IMR-90 (cell line): ENCODE results near the gene FCMR. TPM values are rescaled to one million over a fixed set of nuclear protein-coding genes. Genes with fewer than 3 reads are reported as not detected.

ENCODE experiments used
- ATAC-seq: fragments of 200-7000 bp; cut with Tn5 transposase; 2 replicates; pipeline ENCODE4 v1.9.1; 2020; ENCODE audit warnings: low read depth, mild to moderate bottlenecking, moderate library complexity
- BruUV-seq: library from RNA; stranded (reverse); fragments of 400-500 nt; replicated peaks from 2 replicates; lab custom pipeline; 2021; lab: Mats Ljungman, UMichigan
- CTCF ChIA-PET: fragments of 300-600 bp; formaldehyde crosslinking; extraction: SDS; loops from one replicate; lab custom pipeline; 2021; ENCODE audit warnings: antibody characterized with exemption; lab: Yijun Ruan, JAX
- POLR2A ChIA-PET: fragments of 300-600 bp; sonication (Branson Sonifier 250); formaldehyde crosslinking; loops from one replicate; lab custom pipeline; 2022; ENCODE audit warnings: antibody characterized with exemption; ENCODE audit not compliant: unreplicated experiment; lab: Charles Lee
- DNase-seq: peaks from one replicate; pipeline ENCODE4 v3.0.0; 2013
- H2AFZ ChIP-seq: replicated peaks from 2 replicates; pipeline ENCODE3; 2013; ENCODE audit warnings: low read length, mild to moderate bottlenecking; ENCODE audit not compliant: poor library complexity
- H2AK5ac ChIP-seq: 2 replicates; pipeline ENCODE4 v1.6.1; 2013; ENCODE audit warnings: low read depth, low read length, inconsistent platforms
- H2AK9ac ChIP-seq: replicated peaks from 2 replicates; pipeline ENCODE3; 2013; ENCODE audit warnings: mild to moderate bottlenecking, low read depth, low read length, moderate library complexity; ENCODE audit not compliant: poor library complexity
- H2BK120ac ChIP-seq: 2 replicates; pipeline ENCODE4 v1.6.1; 2013; ENCODE audit warnings: low read depth, low read length, inconsistent platforms
- H2BK15ac ChIP-seq: 3 replicates; pipeline ENCODE4 v1.6.1; 2013; ENCODE audit warnings: low read depth, low read length, inconsistent platforms
- H2BK20ac ChIP-seq: 2 replicates; pipeline ENCODE4 v1.6.1; 2013; ENCODE audit warnings: low read depth, mild to moderate bottlenecking, inconsistent platforms, low read length, moderate library complexity
- H2BK5ac ChIP-seq: 2 replicates; pipeline ENCODE4 v1.6.1; 2013; ENCODE audit warnings: mild to moderate bottlenecking, low read depth, low read length, inconsistent platforms; ENCODE audit not compliant: poor library complexity, severe bottlenecking
- H3K14ac ChIP-seq: replicated peaks from 2 replicates; pipeline ENCODE4 v1.6.1; 2013; ENCODE audit warnings: low read depth, low read length, inconsistent platforms
- H3K18ac ChIP-seq: 2 replicates; pipeline ENCODE4 v1.6.1; 2013; ENCODE audit warnings: low read depth, low read length, control low read depth
- H3K23ac ChIP-seq: 2 replicates; pipeline ENCODE4 v1.6.1; 2013; ENCODE audit warnings: low read depth, low read length, inconsistent platforms
- H3K27ac ChIP-seq: 2 replicates; pipeline ENCODE4 v1.5.1; 2013; ENCODE audit warnings: mild to moderate bottlenecking, control low read depth, low read length; ENCODE audit not compliant: insufficient read depth
- H3K27me3 ChIP-seq: 2 replicates; pipeline ENCODE4 v1.6.1; 2013; ENCODE audit warnings: low read length; ENCODE audit not compliant: control insufficient read depth, insufficient read depth
- H3K36me3 ChIP-seq: 2 replicates; pipeline ENCODE4 v1.6.1; 2013; ENCODE audit warnings: low read length, mixed read lengths; ENCODE audit not compliant: control insufficient read depth, insufficient read depth
- H3K4ac ChIP-seq: 2 replicates; pipeline ENCODE4 v1.6.1; 2013; ENCODE audit warnings: low read depth, low read length, inconsistent platforms
- H3K4me1 ChIP-seq: 2 replicates; pipeline ENCODE4 v1.6.1; 2013; ENCODE audit warnings: low read length, mixed read lengths; ENCODE audit not compliant: control insufficient read depth, insufficient read depth
- H3K4me2 ChIP-seq: 2 replicates; pipeline ENCODE4 v1.6.1; 2013; ENCODE audit warnings: low read depth, mild to moderate bottlenecking, control low read depth, low read length, moderate library complexity
- H3K4me3 ChIP-seq: 2 replicates; pipeline ENCODE4 v1.5.1; 2013; ENCODE audit warnings: low read depth, mild to moderate bottlenecking, control low read depth, low read length, moderate library complexity; ENCODE audit not compliant: insufficient read depth
- H3K56ac ChIP-seq: 2 replicates; pipeline ENCODE4 v1.6.1; 2013; ENCODE audit warnings: low read length, inconsistent platforms; ENCODE audit not compliant: insufficient read depth; ENCODE audit errors: extremely low read depth
- H3K79me1 ChIP-seq, 2 experiments: 2 replicates each; pipeline ENCODE4 v1.6.1; 2013; ENCODE audit warnings: low read length in 2 of 2, inconsistent platforms in 1 of 2, low read depth in 1 of 2
- H3K9ac ChIP-seq: 2 replicates; pipeline ENCODE4 v1.6.1; 2013; ENCODE audit warnings: low read depth, low read length, control low read depth
- H3K9me1 ChIP-seq: 2 replicates; pipeline ENCODE4 v1.6.1; 2013; ENCODE audit warnings: low read length, inconsistent platforms; ENCODE audit not compliant: insufficient read depth
- H3K9me3 ChIP-seq: 2 replicates; pipeline ENCODE4 v1.6.1; 2013; ENCODE audit warnings: low read length; ENCODE audit not compliant: control insufficient read depth, insufficient read depth
- H4K20me1 ChIP-seq: 2 replicates; pipeline ENCODE4 v1.6.1; 2013; ENCODE audit warnings: low read length, inconsistent platforms; ENCODE audit not compliant: insufficient read depth
- H4K5ac ChIP-seq: 2 replicates; pipeline ENCODE4 v1.6.1; 2013; ENCODE audit warnings: mild to moderate bottlenecking, low read depth, low read length, control low read depth
- H4K8ac ChIP-seq, 2 experiments: 2 replicates each; pipeline ENCODE4 v1.6.1; 2013; ENCODE audit warnings: low read depth in 2 of 2, low read length in 2 of 2, control low read depth in 1 of 2, inconsistent platforms in 1 of 2
- H4K91ac ChIP-seq: 2 replicates; pipeline ENCODE4 v1.6.1; 2013; ENCODE audit warnings: low read depth, low read length, inconsistent platforms; ENCODE audit not compliant: insufficient read depth
- BHLHE40 ChIP-seq: fragments of 150-350 bp; IDR thresholded peaks from 2 replicates; pipeline ENCODE4 v1.6.1; 2016; ENCODE audit warnings: mild to moderate bottlenecking, low read depth, low read length
- CEBPB ChIP-seq: IDR thresholded peaks from 2 replicates; pipeline ENCODE4 v1.6.1; 2012; ENCODE audit warnings: low read depth, low read length, improper control_type of control experiment
- CTCF ChIP-seq: conservative IDR thresholded peaks from 2 replicates; pipeline ENCODE4 v1.5.1; 2012; ENCODE audit warnings: mild to moderate bottlenecking, low read depth, low read length, improper control_type of control experiment
- ELK1 ChIP-seq: fragments of 150-350 bp; IDR thresholded peaks from 2 replicates; pipeline ENCODE4 v1.6.1; 2016; ENCODE audit warnings: low read depth, mild to moderate bottlenecking, low read length, moderate library complexity, borderline replicate concordance
- FOS ChIP-seq: fragments of 150-350 bp; IDR thresholded peaks from 2 replicates; pipeline ENCODE4 v1.6.1; 2016; ENCODE audit warnings: low read depth, low read length
- MXI1 ChIP-seq: IDR thresholded peaks from 2 replicates; pipeline ENCODE4 v1.6.1; 2012; ENCODE audit warnings: low read depth, mild to moderate bottlenecking, low read length, moderate library complexity, borderline replicate concordance
- NFE2L2 ChIP-seq: fragments of 150-350 bp; IDR thresholded peaks from 2 replicates; pipeline ENCODE4 v1.6.1; 2016; ENCODE audit warnings: low read depth, mild to moderate bottlenecking, low read length
- POLR2A ChIP-seq: IDR thresholded peaks from 2 replicates; pipeline ENCODE4 v1.6.1; 2012; ENCODE audit warnings: mild to moderate bottlenecking, low read depth, low read length
- RAD21 ChIP-seq: IDR thresholded peaks from 2 replicates; pipeline ENCODE4 v1.6.1; 2012; ENCODE audit warnings: low read length, improper control_type of control experiment
- RFX5 ChIP-seq: IDR thresholded peaks from 2 replicates; pipeline ENCODE4 v1.8.0; 2012; ENCODE audit warnings: low read depth, mild to moderate bottlenecking, low read length, moderate library complexity
- SMC3 ChIP-seq: fragments of 150-350 bp; IDR thresholded peaks from 2 replicates; pipeline ENCODE4 v1.6.1; 2016; ENCODE audit warnings: low read depth, mild to moderate bottlenecking, antibody characterized with exemption, low read length, moderate library complexity
- WGBS, 2 experiments: methylation state at CpG; one replicate each; pipeline versions ENCODE4 v1.1.5 to v1.1.7; 2013; ENCODE audit warnings: missing lambda C conversion rate in 2 of 2; ENCODE audit not compliant: insufficient read length in 1 of 2; ENCODE audit errors: extremely low coverage in 2 of 2; 5-methylcytosine and 5-hydroxymethylcytosine counted together
- dilution Hi-C: fragments of 300-500 bp; cut with HindIII; formaldehyde crosslinking; loops from one replicate; pipeline ENCODE4 v1.14.3; 2018; ENCODE audit warnings: low sequenced_read_pairs; ENCODE audit not compliant: unreplicated experiment
- in situ Hi-C: fragments of 300-500 bp; cut with MboI; formaldehyde crosslinking; loops from 3 replicates; pipeline ENCODE4 v1.14.3; 2019; ENCODE audit warnings: low sequenced_read_pairs, inconsistent platforms, mixed read lengths
- intact Hi-C: fragments of 100-400 bp; cut with micrococcal nuclease; formaldehyde crosslinking; loops from 2 replicates; pipeline ENCODE4 v1.10.0; 2022
- polyA plus RNA-seq, 3 experiments: library from polyadenylated mRNA; depleted of rRNA; stranded (reverse); fragments of >200 nt; gene quantifications; 2 replicates each; pipeline ENCODE4 v1.2.3, GENCODE V29; 2012; ENCODE audit warnings: low replicate concordance in 1 of 3
- total RNA-seq: library from RNA; depleted of rRNA; stranded (reverse); fragments of >200 nt; gene quantifications from 2 replicates; pipeline ENCODE4 v1.2.3, GENCODE V29; 2012

The FCMR gene
- total and polyA plus RNA-seq, 2 of the 4 experiments (the other 2 are of a cell fraction): 0.09 TPM; not detected in 1

DNA sequence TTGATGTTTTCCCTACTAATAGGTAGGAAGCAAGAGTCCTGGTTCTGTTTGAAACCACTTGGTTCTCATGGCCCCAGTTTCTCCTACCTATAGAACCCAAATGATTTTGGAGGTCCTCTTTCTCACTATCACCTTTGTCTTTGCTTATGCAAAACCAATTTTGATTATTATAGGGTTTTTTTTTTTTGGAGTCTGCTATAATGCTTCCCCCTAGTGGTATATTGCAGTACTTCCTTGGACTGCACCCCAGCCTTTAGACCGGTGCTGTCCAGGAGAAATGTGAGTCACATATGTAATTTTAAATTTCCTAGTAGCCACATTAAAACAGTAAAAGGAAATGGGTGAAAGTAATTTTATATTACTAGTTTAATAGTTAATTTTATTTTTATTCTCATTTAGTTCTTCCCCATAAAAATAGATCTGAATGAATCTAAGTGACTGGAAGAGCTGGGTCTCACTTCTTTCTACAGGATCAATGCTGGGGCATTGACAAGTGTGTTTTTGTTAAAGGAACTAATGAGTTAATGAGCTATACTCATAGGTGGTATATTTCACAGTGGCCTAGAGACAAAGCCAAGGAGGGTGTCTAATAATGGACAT is 10.6 kb downstream of the FCMR start:
- Histone ChIP-seq H4K8ac (no peak overlapping the region), H3K36me3 (no peaks in the 10 kb centered on the region), H3K9me3 (no peaks in the 10 kb centered on the region), H3K27ac (no peak overlapping the region), H3K18ac (no peak overlapping the region), H2BK15ac (no peak overlapping the region), H2BK20ac (no peak overlapping the region), H3K14ac (no peak overlapping the region), H3K79me1 (peaks cover 0 to 4% of the 10 kb centered on the region in 2 experiments; a peak in 1 of 4 replicates), H3K9me1 (peaks cover 7% of the 10 kb centered on the region; the same call in 1 of the 2 replicates), H2BK5ac (no peak overlapping the region), H4K5ac (no peak overlapping the region), H4K91ac (no peak overlapping the region), H3K4me1 (peaks cover 3% of the 10 kb centered on the region), H3K9ac (no peak overlapping the region), H2AK9ac (no peak overlapping the region), H3K23ac (no peak overlapping the region), H2AK5ac (no peak overlapping the region), H3K56ac (no peak overlapping the region), H4K20me1 (no peaks in the 10 kb centered on the region), H2BK120ac (no peak overlapping the region; the same call in 1 of the 2 replicates), H3K4me3 (no peak overlapping the region), H3K4me2 (no peak overlapping the region), H2AFZ (no peak overlapping the region), H3K4ac (no peak overlapping the region), H3K27me3 (peaks cover 31% of the 10 kb centered on the region)
- TF ChIP-seq CTCF (peak; percentile 90), CEBPB (no peak), MXI1 (no peak), RFX5 (no peak), SMC3 (peak; percentile 85), POLR2A (no peak), FOS (no peak), NFE2L2 (no peak), ELK1 (no peak), RAD21 (peak; percentile 77), BHLHE40 (no peak)
- peak; percentile 65 for ATAC-seq
- no CpG with 5 or more reads among the region's 1 CpG for WGBS, 2 experiments
- ChIA-PET CTCF (interaction anchor here (0.8 to 2.7 kb wide), 6 partner anchors 16 to 280 kb away, joined by 3 to 39 read pairs (median 8); partner anchors contain the start of gene IL20), POLR2A (no interaction called here)
- DNase-seq: peak; percentile 78
- BruUV-seq: no TSS peak
- intact Hi-C loops (loop anchor here (1.0 to 10.0 kb wide), 6 partner anchors 46 to 494 kb away; partner anchors contain the start of gene IL20), in situ Hi-C loops (loop anchor here (5.0 to 10.0 kb wide), 4 partner anchors 104 to 426 kb away; partner anchors contain the start of gene EIF2D), dilution Hi-C loops (no loop called here)
